GM13977 (cell line): ENCODE results near the gene ECD.

ENCODE experiments used
- DNase-seq: peaks from one replicate; pipeline ENCODE4 v3.0.0; 2012; ENCODE audit warnings: low spot score
- in situ Hi-C: fragments of 300-500 bp; cut with MboI; formaldehyde crosslinking; loops from one replicate; pipeline ENCODE4 v1.12.0; 2022; ENCODE audit warnings: low sequenced_read_pairs, low pct_unique_long_range_greater_than_20kb, mixed read lengths, inconsistent platforms; ENCODE audit not compliant: unreplicated experiment
- TF ChIP-seq, protein P1 (sequence below): IDR thresholded peaks from 2 replicates; pipeline ENCODE4 v1.5.1; 2012; ENCODE audit warnings: mild to moderate bottlenecking, control low read depth; ENCODE audit not compliant: insufficient read depth; ENCODE audit errors: extremely low read depth, missing control alignments

ECD gene

DNA sequence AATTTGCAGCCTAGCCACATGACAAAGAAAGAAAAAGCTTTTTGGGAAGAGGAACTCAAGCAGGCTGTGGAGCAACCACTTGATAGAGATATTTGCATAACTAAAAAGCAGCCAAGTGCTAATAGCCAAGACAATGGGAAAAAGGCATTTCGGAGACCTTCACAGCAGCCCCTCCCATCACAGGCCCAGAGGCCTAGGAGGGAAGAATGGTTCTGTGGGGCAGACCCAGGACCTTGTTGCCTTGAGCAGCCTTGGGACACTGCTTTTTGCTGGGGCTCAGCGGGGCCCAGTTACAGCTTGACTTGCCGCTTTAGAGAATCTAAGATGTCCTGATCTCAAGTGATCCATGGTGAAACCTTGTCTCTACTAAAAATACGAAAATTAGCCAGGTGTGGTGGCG is 38.6 kb upstream of the ECD start:
- in situ Hi-C loops: no loop called here
- DNase-seq: no peak
- TF ChIP-seq, protein P1, sequence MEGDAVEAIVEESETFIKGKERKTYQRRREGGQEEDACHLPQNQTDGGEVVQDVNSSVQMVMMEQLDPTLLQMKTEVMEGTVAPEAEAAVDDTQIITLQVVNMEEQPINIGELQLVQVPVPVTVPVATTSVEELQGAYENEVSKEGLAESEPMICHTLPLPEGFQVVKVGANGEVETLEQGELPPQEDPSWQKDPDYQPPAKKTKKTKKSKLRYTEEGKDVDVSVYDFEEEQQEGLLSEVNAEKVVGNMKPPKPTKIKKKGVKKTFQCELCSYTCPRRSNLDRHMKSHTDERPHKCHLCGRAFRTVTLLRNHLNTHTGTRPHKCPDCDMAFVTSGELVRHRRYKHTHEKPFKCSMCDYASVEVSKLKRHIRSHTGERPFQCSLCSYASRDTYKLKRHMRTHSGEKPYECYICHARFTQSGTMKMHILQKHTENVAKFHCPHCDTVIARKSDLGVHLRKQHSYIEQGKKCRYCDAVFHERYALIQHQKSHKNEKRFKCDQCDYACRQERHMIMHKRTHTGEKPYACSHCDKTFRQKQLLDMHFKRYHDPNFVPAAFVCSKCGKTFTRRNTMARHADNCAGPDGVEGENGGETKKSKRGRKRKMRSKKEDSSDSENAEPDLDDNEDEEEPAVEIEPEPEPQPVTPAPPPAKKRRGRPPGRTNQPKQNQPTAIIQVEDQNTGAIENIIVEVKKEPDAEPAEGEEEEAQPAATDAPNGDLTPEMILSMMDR: no peak

DNA sequence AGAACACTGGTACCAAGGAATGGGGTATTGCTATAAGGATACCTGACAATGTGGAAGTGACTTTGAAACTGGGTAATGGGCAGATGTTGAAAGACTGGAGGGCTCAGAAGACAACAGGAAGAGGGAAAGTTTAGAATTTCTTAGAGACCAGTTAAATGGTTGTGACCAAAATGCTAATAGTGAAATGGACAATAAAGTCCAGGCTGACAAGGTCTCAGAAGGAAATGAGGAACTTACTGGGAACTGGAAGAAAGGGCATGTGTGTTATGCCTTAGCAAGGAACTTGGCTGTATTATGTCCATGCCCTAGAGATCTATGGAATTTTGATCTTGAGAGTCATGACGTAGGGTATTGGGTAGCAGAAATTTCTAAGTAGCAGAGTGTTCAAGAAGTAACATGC is 38.1 kb upstream of the ECD start:
- no peak for DNase-seq
- TF ChIP-seq, protein P1: no peak
- in situ Hi-C loops: no loop called here

DNA sequence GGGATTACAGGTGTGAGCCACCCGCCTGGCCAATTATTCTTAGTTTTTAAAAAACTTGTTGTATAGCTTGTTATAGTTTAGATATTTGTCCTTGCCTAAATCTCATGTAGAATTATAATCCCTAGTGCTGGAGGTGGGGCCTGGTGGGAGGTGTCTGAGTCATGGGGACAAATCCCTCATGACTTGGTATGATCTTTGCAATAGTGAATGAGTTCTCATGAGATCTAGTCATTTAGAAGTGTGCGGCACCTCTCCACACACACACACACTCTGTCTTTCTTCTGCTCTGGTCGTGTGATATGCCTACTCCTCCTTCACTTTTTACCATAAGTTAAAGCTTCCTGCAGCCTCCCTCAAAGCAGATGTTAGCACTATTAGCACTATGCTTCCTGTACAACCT is 37.3 kb upstream of the ECD start:
- in situ Hi-C loops: no loop called here

DNA sequence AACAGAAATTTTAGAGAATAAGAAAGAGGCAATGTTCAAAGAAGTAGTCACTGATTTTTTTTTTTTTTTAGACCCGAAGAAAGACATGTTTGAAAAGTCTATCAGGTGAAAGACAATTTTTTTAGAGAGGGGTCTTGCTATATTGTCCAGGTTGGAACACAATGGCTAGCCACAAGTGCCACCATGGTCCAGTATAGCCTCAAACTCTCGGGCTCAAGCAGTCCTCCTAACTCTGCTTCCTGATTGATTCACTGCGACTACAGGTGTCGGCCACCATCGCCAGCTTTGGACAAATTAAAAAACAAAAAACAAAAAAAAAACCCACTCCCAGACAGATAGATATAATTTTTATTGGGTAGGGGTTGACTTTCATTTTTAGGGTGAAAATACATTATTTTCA is 22.4 kb upstream of the ECD start:
- in situ Hi-C loops: no loop called here
- no peak for DNase-seq
- TF ChIP-seq, protein P1: no peak

More for the DNA sequence above, 37.3 kb upstream of the ECD start:
- DNase-seq: no peak
- TF ChIP-seq, protein P1: no peak

DNA sequence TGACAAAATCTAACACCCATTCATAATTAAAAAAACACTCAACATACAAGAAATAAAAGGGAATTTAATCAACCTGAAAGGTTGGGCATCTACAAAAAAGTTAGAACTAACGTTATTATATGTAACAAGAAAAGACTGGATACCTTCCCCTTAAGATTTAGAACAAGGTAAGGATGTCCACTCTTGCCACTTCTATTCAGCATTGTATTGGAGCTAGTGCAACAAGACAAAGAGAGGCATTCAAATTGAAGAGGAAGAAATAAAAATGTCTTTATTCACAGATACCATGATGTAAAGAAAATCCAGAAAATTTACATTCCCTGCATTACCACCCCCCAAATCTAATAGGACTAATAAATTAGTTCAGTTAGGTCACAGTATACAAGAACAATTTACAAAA is 18.5 kb upstream of the ECD start:
- no peak for DNase-seq
- in situ Hi-C loops: no loop called here
- TF ChIP-seq, protein P1: no peak

DNA sequence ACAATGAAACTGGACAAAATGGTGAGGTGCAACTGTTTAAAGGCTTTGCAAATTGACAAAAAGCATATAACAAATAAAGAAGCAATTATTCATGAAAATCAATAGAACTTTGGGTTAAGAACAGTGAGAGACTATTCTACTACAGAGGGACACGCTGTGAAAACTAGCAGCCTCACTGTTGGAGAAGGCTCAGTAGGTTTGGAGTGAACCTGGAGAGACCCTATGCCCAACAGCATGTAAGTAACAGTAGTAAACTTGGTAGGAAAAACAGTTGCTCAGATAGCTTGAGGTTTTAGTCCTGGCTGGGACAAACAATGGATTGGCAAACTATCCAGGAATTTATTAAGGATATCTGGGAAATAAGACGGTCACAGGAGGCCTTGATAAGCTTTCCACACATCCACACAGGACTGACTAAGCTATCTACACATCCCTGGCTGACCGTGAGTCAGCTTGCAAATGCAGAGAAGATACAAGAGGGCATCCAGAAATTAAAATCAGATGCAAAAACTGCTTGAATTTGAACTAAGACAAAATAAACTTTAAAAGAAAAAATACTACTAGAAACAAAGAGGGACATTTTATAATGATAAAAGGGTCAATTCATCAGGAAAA is 16.0 kb upstream of the ECD start:
- in situ Hi-C loops: no loop called here
- DNase-seq: no peak
- TF ChIP-seq, protein P1: no peak

DNA sequence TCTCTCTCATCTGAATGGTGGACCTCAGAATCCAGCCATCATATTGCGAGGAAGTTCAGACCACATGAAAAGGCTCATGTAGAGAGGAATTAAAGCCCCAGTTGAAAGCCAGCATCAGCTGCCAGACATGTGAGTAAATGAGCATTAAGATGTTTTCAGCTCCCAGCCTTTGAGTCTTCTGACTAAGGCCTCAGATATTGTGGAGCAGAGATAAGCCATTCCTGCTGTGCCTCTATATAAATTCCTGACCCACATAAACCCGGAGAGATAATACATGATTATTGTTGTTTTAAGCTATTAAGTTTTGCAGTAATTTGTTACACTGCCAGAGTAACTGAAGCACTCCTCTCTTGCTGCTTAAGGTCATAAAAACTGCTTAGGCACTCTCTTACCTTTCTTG is 14.8 kb upstream of the ECD start:
- in situ Hi-C loops: no loop called here
- DNase-seq: no peak
- TF ChIP-seq, protein P1: no peak
